Spleen (tissue), 7 donors: ENCODE data around the gene NDUFA11.

Source experiments
- CTCF ChIP-seq, 11 experiments: fragments of 200-600 bp in 7 of 11; fragments of 450-650 bp in 4 of 11; sonication (generic) in 4 of 11; IDR thresholded peaks in 8 of 11; conservative IDR thresholded peaks in 3 of 11; 1 replicate in 7 of 11; 2 replicates in 4 of 11; pipeline versions ENCODE4 v1.4.0 to v1.8.0; 2016 to 2021; ENCODE audit warnings: antibody characterized with exemption in 11 of 11, inconsistent platforms in 4 of 11, mild to moderate bottlenecking in 1 of 11
- POLR2A ChIP-seq, 3 donors: fragments of 450-650 bp; IDR thresholded peaks; one replicate each; pipeline ENCODE4 v1.5.1; 2017; ENCODE audit warnings: antibody characterized with exemption in 3 of 3, mild to moderate bottlenecking in 1 of 3
- POLR2AphosphoS5 ChIP-seq, 3 donors: sonication (generic); formaldehyde crosslinking; IDR thresholded peaks; one replicate each; pipeline ENCODE4 v1.5.1; 2017; ENCODE audit warnings: antibody characterized with exemption in 3 of 3
- donor health status: DM: no; HTN: no; CAD: no; lungs with moderate emphysema.
- donor health status: DM: no; HTN: no; CAD: no.
- donor health status: DM: no; HTN: no; CAD: no.

- TF ChIP-seq POLR2AphosphoS5 (IDR thresholded peaks at IDR 0.05) (no peak), CTCF (IDR thresholded peaks at IDR 0.05 in 8 of 11, conservative IDR thresholded peaks at IDR 0.05 in 3 of 11) (no peak), POLR2A (IDR thresholded peaks at IDR 0.05) (no peak)
Measured at GRCh38 chr19:5907241-5907640, 3.7 kb upstream of the NDUFA11 start.
